DND-41 (cell line): Measurements from ENCODE around the gene AUTS2.

ENCODE experiments used
- ATAC-seq: fragments of 200-7000 bp; cut with Tn5 transposase; 3 replicates; pipeline ENCODE4 v1.9.1; 2021; ENCODE audit warnings: low read depth; ENCODE audit not compliant: insufficient read depth
- DNase-seq: peaks from one replicate; pipeline ENCODE4 v3.0.0-alpha.2; 2020
- H2AFZ ChIP-seq: 2 replicates; pipeline ENCODE4 v1.6.0; 2012; ENCODE audit warnings: low read depth, low read length
- H3K27ac ChIP-seq: 2 replicates; pipeline ENCODE4 v1.5.1; 2012; ENCODE audit warnings: low read length, inconsistent platforms
- H3K27me3 ChIP-seq: fragments of 200-600 bp; sonication (generic); 2 replicates; pipeline ENCODE4 v1.6.0; 2012; ENCODE audit warnings: low read length, mild to moderate bottlenecking, inconsistent platforms; ENCODE audit not compliant: insufficient read depth, poor library complexity
- H3K36me3 ChIP-seq: 2 replicates; pipeline ENCODE4 v1.5.1; 2012; ENCODE audit warnings: low read length, inconsistent platforms; ENCODE audit not compliant: insufficient read depth
- H3K4me1 ChIP-seq: 2 replicates; pipeline ENCODE4 v1.5.1; 2012; ENCODE audit warnings: mild to moderate bottlenecking, low read length; ENCODE audit not compliant: insufficient read depth
- H3K4me2 ChIP-seq: 2 replicates; pipeline ENCODE4 v1.6.0; 2012; ENCODE audit warnings: mild to moderate bottlenecking, moderate library complexity, low read length, inconsistent platforms; ENCODE audit not compliant: insufficient read depth
- H3K4me3 ChIP-seq, 2 experiments: fragments of 200-600 bp in 1 of 2; shearing (Covaris generic) in 1 of 2; 2 replicates each; pipeline ENCODE4 v1.5.1; 2012 to 2016; ENCODE audit warnings: inconsistent platforms in 2 of 2, low read length in 2 of 2, mild to moderate bottlenecking in 2 of 2, low read depth in 1 of 2, moderate library complexity in 1 of 2
- H3K79me2 ChIP-seq: 2 replicates; pipeline ENCODE4 v1.6.0; 2012; ENCODE audit warnings: low read length, inconsistent platforms; ENCODE audit not compliant: insufficient read depth
- H3K9ac ChIP-seq: 2 replicates; pipeline ENCODE4 v1.6.0; 2012; ENCODE audit warnings: low read depth, mild to moderate bottlenecking, inconsistent platforms, low read length, moderate library complexity
- H3K9me3 ChIP-seq: 2 replicates; pipeline ENCODE4 v1.5.1; 2012; ENCODE audit warnings: low read length, moderate library complexity, mild to moderate bottlenecking, inconsistent platforms; ENCODE audit not compliant: insufficient read depth, severe bottlenecking
- H4K20me1 ChIP-seq: 2 replicates; pipeline ENCODE4 v1.6.0; 2012; ENCODE audit warnings: low read length; ENCODE audit not compliant: insufficient read depth
- CTCF ChIP-seq: IDR thresholded peaks from 2 replicates; pipeline ENCODE4 v1.5.1; 2012; ENCODE audit warnings: borderline replicate concordance, low read length, moderate library complexity, mild to moderate bottlenecking; ENCODE audit not compliant: poor library complexity, severe bottlenecking; ENCODE audit errors: extremely low read depth
- EZH2 ChIP-seq: IDR thresholded peaks from 3 replicates; pipeline ENCODE4 v1.6.1; 2012; ENCODE audit warnings: borderline replicate concordance, low read depth, mild to moderate bottlenecking, moderate library complexity, low read length, inconsistent platforms; ENCODE audit not compliant: severe bottlenecking

AUTS2 gene

GRCh38 chr7:70017357-70017756, 419.1 kb downstream of the AUTS2 start:
- Histone ChIP-seq H3K27ac (no peak overlapping the region), H4K20me1 (no peaks in the 10 kb centered on the region), H3K9ac (no peak overlapping the region), H3K79me2 (peaks cover 5% of the 10 kb centered on the region; the same call in 1 of the 2 replicates), H3K9me3 (no peaks in the 10 kb centered on the region), H3K36me3 (no peaks in the 10 kb centered on the region), H2AFZ (no peak overlapping the region), H3K4me1 (peaks cover 24% of the 10 kb centered on the region), H3K27me3 (no peaks in the 10 kb centered on the region), H3K4me3 (no peak overlapping the region), H3K4me2 (no peak overlapping the region)
- DNase-seq (no peak), ATAC-seq (no peak)
- no peak for TF ChIP-seq EZH2
- no peak for TF ChIP-seq CTCF

- no peak overlapping the region for H3K4me2 ChIP-seq
- no peaks in the 10 kb centered on the region for H4K20me1 ChIP-seq
- no peak overlapping the region for H3K27ac ChIP-seq
- no peaks in the 10 kb centered on the region for H3K9me3 ChIP-seq
- no peaks in the 10 kb centered on the region for H3K36me3 ChIP-seq
- H3K27me3 ChIP-seq: no peaks in the 10 kb centered on the region
- ATAC-seq (no peak), DNase-seq (no peak)
- no peak overlapping the region for H3K4me3 ChIP-seq
- 0 out of 2 replicates have a peak, but pooled peaks cover 3% of the 10 kb centered on the region for H3K79me2 ChIP-seq
- TF ChIP-seq EZH2: no peak
- no peak for TF ChIP-seq CTCF
- no peak overlapping the region for H2AFZ ChIP-seq
- H3K4me1 ChIP-seq: peaks cover 24% of the 10 kb centered on the region
- H3K9ac ChIP-seq: no peak overlapping the region
Measured at GRCh38 chr7:70018700-70019099, 420.4 kb downstream of the AUTS2 start.

GRCh38 chr7:70027867-70028266, 429.6 kb downstream of the AUTS2 start:
- Histone ChIP-seq H3K79me2 (no peaks in the 10 kb centered on the region; the same call in 1 of the 2 replicates), H3K4me2 (no peak overlapping the region), H4K20me1 (no peaks in the 10 kb centered on the region; the same call in 1 of the 2 replicates), H2AFZ (no peak overlapping the region), H3K4me1 (peaks cover 25% of the 10 kb centered on the region), H3K27ac (peak overlapping the region; percentile 8; the same call in 1 of the 2 replicates), H3K9me3 (no peaks in the 10 kb centered on the region), H3K9ac (no peak overlapping the region), H3K36me3 (no peaks in the 10 kb centered on the region), H3K27me3 (no peaks in the 10 kb centered on the region), H3K4me3 (no peak overlapping the region)
- TF ChIP-seq EZH2: no peak
- TF ChIP-seq CTCF: no peak
- ATAC-seq: peak; percentile 75
- peak; percentile 52 for DNase-seq

GRCh38 chr7:70028620-70029019, 430.3 kb downstream of the AUTS2 start:
- Histone ChIP-seq H4K20me1 (no peaks in the 10 kb centered on the region; the same call in 1 of the 2 replicates), H3K4me2 (no peak overlapping the region), H3K27me3 (no peaks in the 10 kb centered on the region), H3K4me1 (peaks cover 25% of the 10 kb centered on the region), H3K9ac (no peak overlapping the region), H3K9me3 (no peaks in the 10 kb centered on the region), H3K79me2 (no peaks in the 10 kb centered on the region; the same call in 1 of the 2 replicates), H3K4me3 (no peak overlapping the region), H3K36me3 (no peaks in the 10 kb centered on the region), H2AFZ (no peak overlapping the region), H3K27ac (no peak overlapping the region)
- TF ChIP-seq CTCF: no peak
- no peak for DNase-seq
- no peak for ATAC-seq
